GM12874 (cell line): ENCODE measurements around the gene MROH7.

Source experiments
- CTCF ChIP-seq: IDR thresholded peaks from 2 replicates; pipeline ENCODE4 v1.5.1; 2011; ENCODE audit warnings: low read depth, mild to moderate bottlenecking, control low read depth, low read length, moderate library complexity; ENCODE audit not compliant: insufficient read depth

Gene MROH7

DNA sequence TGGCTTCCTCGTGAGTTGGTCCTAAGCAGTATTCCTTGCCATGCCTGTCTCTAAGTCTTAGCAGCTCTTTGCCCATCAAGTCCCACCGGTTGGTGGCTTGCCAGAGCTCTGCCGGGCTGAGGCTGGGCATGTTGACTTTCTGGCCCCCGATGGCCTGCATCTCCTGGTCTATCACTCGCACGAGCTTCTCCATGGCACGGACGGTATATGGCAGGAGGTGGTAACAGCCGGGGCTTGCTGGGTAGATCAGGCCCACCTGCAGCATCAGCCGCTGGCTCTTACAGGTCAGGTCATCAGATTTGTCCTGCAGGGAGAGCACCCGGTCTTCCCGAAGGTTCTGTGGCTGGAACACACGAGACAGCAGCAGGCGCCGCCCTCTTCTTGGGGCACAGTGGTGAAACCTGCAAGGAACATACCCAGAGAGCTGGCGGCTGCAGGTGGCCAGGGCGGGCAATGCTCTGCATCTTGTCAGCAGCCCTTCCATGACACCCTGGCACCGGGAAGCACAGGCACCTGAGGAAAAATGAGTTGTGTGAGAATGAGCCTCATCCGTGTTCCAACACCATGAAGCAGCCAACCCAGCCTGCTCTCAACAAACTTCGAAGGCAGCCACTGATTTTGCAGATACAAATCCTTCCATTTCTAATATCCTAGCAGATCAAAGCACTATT, 117.2 kb downstream of the MROH7 start:
- no peak for TF ChIP-seq CTCF
